Neuronal stem cell (in vitro differentiated cells): ENCODE results near the gene ATP2C2.

Source experiments
- DNase-seq: peaks from one replicate; pipeline ENCODE4 v3.0.0-alpha.2; 2013; ENCODE audit warnings: low spot score
- H2AFZ ChIP-seq: one replicate; pipeline ENCODE4 v1.6.1; 2013; ENCODE audit warnings: mild to moderate bottlenecking, low read length, inconsistent platforms
- H2AK5ac ChIP-seq: 2 replicates; pipeline ENCODE4 v1.6.1; 2013; ENCODE audit warnings: low read depth, mild to moderate bottlenecking, inconsistent platforms, low read length, moderate library complexity, mixed read lengths
- H2BK120ac ChIP-seq: 2 replicates; pipeline ENCODE4 v1.6.1; 2013; ENCODE audit warnings: low read depth, mild to moderate bottlenecking, inconsistent platforms, low read length, moderate library complexity, mixed read lengths
- H2BK12ac ChIP-seq: one replicate; pipeline ENCODE4 v1.6.1; 2013; ENCODE audit warnings: low read length, inconsistent platforms
- H2BK15ac ChIP-seq: 2 replicates; pipeline ENCODE4 v1.6.1; 2013; ENCODE audit warnings: mild to moderate bottlenecking, low read length, inconsistent platforms, mixed read lengths
- H2BK5ac ChIP-seq: one replicate; pipeline ENCODE4 v1.6.1; 2013; ENCODE audit warnings: inconsistent platforms, mild to moderate bottlenecking, low read length, moderate library complexity
- H3K14ac ChIP-seq: one replicate; pipeline ENCODE4 v1.6.1; 2013; ENCODE audit warnings: low read length, inconsistent platforms
- H3K18ac ChIP-seq: 2 replicates; pipeline ENCODE4 v1.6.1; 2013; ENCODE audit warnings: low read length, inconsistent platforms
- H3K23ac ChIP-seq: 2 replicates; pipeline ENCODE4 v1.6.1; 2013; ENCODE audit warnings: low read depth, mild to moderate bottlenecking, mixed read lengths, low read length, inconsistent platforms; ENCODE audit not compliant: poor library complexity
- H3K27ac ChIP-seq: replicated peaks from 3 replicates; pipeline ENCODE4 v1.5.1; 2013; ENCODE audit warnings: low read length, inconsistent platforms
- H3K27me3 ChIP-seq, 3 experiments: 2 replicates each; pipeline ENCODE4 v1.6.1; 2013; ENCODE audit warnings: low read length in 3 of 3, mild to moderate bottlenecking in 2 of 3, inconsistent platforms in 1 of 3, low read depth in 1 of 3, mixed read lengths in 1 of 3, moderate library complexity in 1 of 3; ENCODE audit not compliant: control insufficient read depth in 3 of 3, insufficient read depth in 3 of 3
- H3K36me3 ChIP-seq, 2 donors: replicated peaks in 1 of 2; 2 replicates each; pipeline ENCODE4 v1.6.1; 2013; ENCODE audit warnings: low read length in 2 of 2; ENCODE audit not compliant: control insufficient read depth in 2 of 2, insufficient read depth in 2 of 2
- H3K4ac ChIP-seq: 2 replicates; pipeline ENCODE4 v1.6.1; 2013; ENCODE audit warnings: inconsistent platforms, mild to moderate bottlenecking, low read length, moderate library complexity
- H3K4me1 ChIP-seq, 2 donors: 1 replicate in 1 of 2; 2 replicates in 1 of 2; pipeline ENCODE4 v1.6.1; 2013; ENCODE audit warnings: low read length in 2 of 2, low read depth in 1 of 2; ENCODE audit not compliant: control insufficient read depth in 2 of 2, insufficient read depth in 1 of 2
- H3K4me2 ChIP-seq: one replicate; pipeline ENCODE4 v1.6.1; 2013; ENCODE audit warnings: mild to moderate bottlenecking, low read length, inconsistent platforms; ENCODE audit not compliant: insufficient read depth, poor library complexity, severe bottlenecking
- H3K4me3 ChIP-seq, 2 donors: 2 replicates each; pipeline ENCODE4 v1.5.1; 2013; ENCODE audit warnings: low read length in 2 of 2, mild to moderate bottlenecking in 2 of 2, inconsistent platforms in 1 of 2, moderate library complexity in 1 of 2
- H3K79me1 ChIP-seq: one replicate; pipeline ENCODE4 v1.6.1; 2013; ENCODE audit warnings: low read depth, mild to moderate bottlenecking, inconsistent platforms, low read length, moderate library complexity
- H3K9ac ChIP-seq: one replicate; pipeline ENCODE4 v1.6.1; 2013; ENCODE audit warnings: mild to moderate bottlenecking, low read depth, low read length, inconsistent platforms; ENCODE audit not compliant: poor library complexity
- H3K9me3 ChIP-seq, 2 donors: replicated peaks in 1 of 2; 2 replicates each; pipeline versions ENCODE3 to v1.6.1; 2013; ENCODE audit warnings: low read length in 2 of 2, mild to moderate bottlenecking in 2 of 2, inconsistent platforms in 1 of 2, low read depth in 1 of 2, mixed read lengths in 1 of 2, moderate library complexity in 1 of 2; ENCODE audit not compliant: control insufficient read depth in 2 of 2, insufficient read depth in 1 of 2
- H4K8ac ChIP-seq: one replicate; pipeline ENCODE4 v1.6.1; 2013; ENCODE audit warnings: low read depth, mild to moderate bottlenecking, inconsistent platforms, low read length, moderate library complexity
- H4K91ac ChIP-seq: one replicate; pipeline ENCODE4 v1.6.1; 2013; ENCODE audit warnings: low read length, low read depth, mild to moderate bottlenecking, inconsistent platforms; ENCODE audit not compliant: poor library complexity
- WGBS, 2 donors: extraction: QIAGEN DNeasy Blood & Tissue Kit; methylation state at CpG; one replicate each; pipeline ENCODE4 v1.1.7; 2013; ENCODE audit warnings: missing lambda C conversion rate in 2 of 2, mixed read lengths in 1 of 2; ENCODE audit not compliant: insufficient read length in 2 of 2, insufficient replicate concordance in 1 of 2; ENCODE audit errors: extremely low coverage in 2 of 2; 5-methylcytosine and 5-hydroxymethylcytosine counted together

Gene ATP2C2

GRCh38 chr16:84327926-84328505 lies 40.3 kb upstream of the ATP2C2 start:
- no peak overlapping the region for H4K91ac ChIP-seq
- DNase-seq, result no peak

GRCh38 chr16:84329016-84329415 lies 39.3 kb upstream of the ATP2C2 start:
- Histone ChIP-seq H3K4me1 (peaks cover 0 to 3% of the 10 kb centered on the region in 2 donors), H2AFZ (no peak overlapping the region), H3K79me1 (no peaks in the 10 kb centered on the region), H3K9ac (no peak overlapping the region), H3K14ac (no peak overlapping the region), H2BK5ac (no peak overlapping the region), H2BK15ac (no peak overlapping the region), H3K4me2 (no peak overlapping the region), H3K36me3 (no peaks in the 10 kb centered on the region), H3K27me3 (peaks cover 0 to 4% (median 0%) of the 10 kb centered on the region in 3 experiments), H2AK5ac (no peak overlapping the region), H3K9me3 (peaks cover 0 to 4% of the 10 kb centered on the region in 2 donors), H3K27ac (no peak overlapping the region), H4K91ac (no peak overlapping the region), H2BK12ac (no peak overlapping the region), H3K23ac (no peak overlapping the region), H3K4ac (no peak overlapping the region), H4K8ac (no peak overlapping the region), H2BK120ac (no peak overlapping the region), H3K4me3 (no peak overlapping the region), H3K18ac (no peak overlapping the region)
- no CpG with 5 or more reads among the region's 8 CpGs for WGBS, 2 donors
- no peak for DNase-seq

More at GRCh38 chr16:84327926-84328505, 40.3 kb upstream of the ATP2C2 start:
- H2BK12ac ChIP-seq, result no peak overlapping the region
- H3K4me3 ChIP-seq, result no peak overlapping the region
- H3K4me1 ChIP-seq, result peaks cover 0 to 3% of the 10 kb centered on the region in 2 donors
- H3K27me3 ChIP-seq, result peaks cover 0 to 4% (median 0%) of the 10 kb centered on the region in 3 experiments
- H2AK5ac ChIP-seq, result no peak overlapping the region
- H2BK15ac ChIP-seq, result no peak overlapping the region
- H3K9me3 ChIP-seq, result peaks cover 0 to 4% of the 10 kb centered on the region in 2 donors
- H3K18ac ChIP-seq, result peak overlapping the region; percentile 79
- H4K8ac ChIP-seq, result no peak overlapping the region
- H3K4me2 ChIP-seq, result no peak overlapping the region
- no peak overlapping the region for H3K23ac ChIP-seq
- no peaks in the 10 kb centered on the region for H3K79me1 ChIP-seq
- no peaks in the 10 kb centered on the region for H3K36me3 ChIP-seq
- H3K27ac ChIP-seq, result no peak overlapping the region
- H3K9ac ChIP-seq, result peak overlapping the region; percentile 5
- no peak overlapping the region for H3K14ac ChIP-seq
- WGBS, 2 donors, result no CpG with 5 or more reads among the region's 13 CpGs
- H2BK120ac ChIP-seq, result no peak overlapping the region
- no peak overlapping the region for H2BK5ac ChIP-seq
- no peak overlapping the region for H2AFZ ChIP-seq
- no peak overlapping the region for H3K4ac ChIP-seq

GRCh38 chr16:84329843-84330684 lies 38.3 kb upstream of the ATP2C2 start:
- DNase-seq, result no peak
- no peak overlapping the region for H4K91ac ChIP-seq
- H2AK5ac ChIP-seq, result peak overlapping the region; percentile 10
- no CpG with 5 or more reads among the region's 18 CpGs for WGBS, 2 donors
- H3K9me3 ChIP-seq, result peaks cover 0 to 4% of the 10 kb centered on the region in 2 donors
- H3K79me1 ChIP-seq, result no peaks in the 10 kb centered on the region
- H3K27me3 ChIP-seq, result peaks cover 0 to 4% (median 0%) of the 10 kb centered on the region in 3 experiments
- no peak overlapping the region for H4K8ac ChIP-seq
- H3K27ac ChIP-seq, result no peak overlapping the region
- H2BK5ac ChIP-seq, result no peak overlapping the region
- H3K4me2 ChIP-seq, result no peak overlapping the region
- no peak overlapping the region for H3K4me3 ChIP-seq
- no peak overlapping the region for H3K23ac ChIP-seq
- no peak overlapping the region for H3K9ac ChIP-seq
- peak overlapping the region; percentile 6 for H2BK120ac ChIP-seq
- peak overlapping the region; percentile 61 for H3K18ac ChIP-seq
- H2BK12ac ChIP-seq, result no peak overlapping the region
- H3K14ac ChIP-seq, result no peak overlapping the region
- no peaks in the 10 kb centered on the region for H3K36me3 ChIP-seq
- H3K4ac ChIP-seq, result no peak overlapping the region
- peak overlapping the region; percentile 46 for H2AFZ ChIP-seq
- no peak overlapping the region for H2BK15ac ChIP-seq
- H3K4me1 ChIP-seq, result peaks cover 0 to 3% of the 10 kb centered on the region in 2 donors

GRCh38 chr16:84330685-84331050 lies 37.7 kb upstream of the ATP2C2 start:
- Histone ChIP-seq H2AK5ac (peak overlapping the region; percentile 10), H3K4me2 (no peak overlapping the region), H4K8ac (no peak overlapping the region), H2BK12ac (no peak overlapping the region), H3K27ac (no peak overlapping the region), H3K79me1 (no peaks in the 10 kb centered on the region), H3K36me3 (no peaks in the 10 kb centered on the region), H2BK15ac (no peak overlapping the region), H2BK5ac (no peak overlapping the region), H2AFZ (no peak overlapping the region), H3K23ac (no peak overlapping the region), H3K4ac (no peak overlapping the region), H3K9me3 (peaks cover 0 to 4% of the 10 kb centered on the region in 2 donors), H3K14ac (no peak overlapping the region), H4K91ac (no peak overlapping the region), H3K4me3 (no peak overlapping the region), H3K27me3 (peaks cover 0 to 4% (median 0%) of the 10 kb centered on the region in 3 experiments), H3K18ac (no peak overlapping the region), H2BK120ac (no peak overlapping the region), H3K9ac (no peak overlapping the region), H3K4me1 (peaks cover 0 to 3% of the 10 kb centered on the region in 2 donors)
- no CpG with 5 or more reads among the region's 5 CpGs for WGBS, 2 donors
- no peak for DNase-seq
